Measurements from ENCODE around the gene ZNF467. TPM values are rescaled to one million over a fixed set of nuclear protein-coding genes. Genes with fewer than 3 reads are reported as not detected.

ZNF467 gene
- total RNA-seq, 1 donor from 2014 or later, result 0.20 TPM

DNA sequence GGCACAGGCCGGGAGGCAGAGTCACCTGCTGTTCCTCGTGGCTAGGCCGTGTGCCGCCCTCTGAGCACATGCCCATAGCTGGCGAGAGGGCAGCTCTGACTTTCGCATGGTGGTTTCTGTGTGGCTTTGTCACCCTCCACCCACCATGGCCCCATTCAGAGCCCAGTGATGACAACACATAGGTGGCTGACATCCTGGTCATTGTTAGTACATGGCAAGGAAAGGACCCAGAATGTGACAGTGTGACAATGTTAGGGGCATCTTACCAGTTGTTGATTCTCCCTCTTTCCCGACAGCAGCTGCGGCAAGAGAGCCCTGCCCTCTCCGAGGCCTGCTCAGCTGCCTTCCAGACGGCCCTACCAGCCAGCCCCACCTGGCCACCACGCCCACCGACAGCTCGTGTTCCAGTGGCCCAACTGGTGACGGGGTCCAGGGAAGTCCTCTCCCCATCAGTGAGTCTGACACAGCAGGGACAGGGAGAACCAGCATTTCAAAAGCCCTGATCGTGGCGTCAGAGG, 52.2 kb downstream of the ZNF467 start:
- Mint-ChIP-seq H3K27ac (no peak overlapping the region), H3K27me3 (no peaks in the 10 kb centered on the region), H3K4me3 (no peak overlapping the region), H3K4me1 (peaks cover 6% of the 10 kb centered on the region), H3K9me3 (no peaks in the 10 kb centered on the region), H3K36me3 (ENCODE audit: low read depth) (peaks cover 50% of the 10 kb centered on the region)
- POLR2A ChIA-PET, result no interaction called here
- DNase-seq (no peak), ATAC-seq (ENCODE audit: low read depth) (no peak)
- TF ChIP-seq, protein P1, sequence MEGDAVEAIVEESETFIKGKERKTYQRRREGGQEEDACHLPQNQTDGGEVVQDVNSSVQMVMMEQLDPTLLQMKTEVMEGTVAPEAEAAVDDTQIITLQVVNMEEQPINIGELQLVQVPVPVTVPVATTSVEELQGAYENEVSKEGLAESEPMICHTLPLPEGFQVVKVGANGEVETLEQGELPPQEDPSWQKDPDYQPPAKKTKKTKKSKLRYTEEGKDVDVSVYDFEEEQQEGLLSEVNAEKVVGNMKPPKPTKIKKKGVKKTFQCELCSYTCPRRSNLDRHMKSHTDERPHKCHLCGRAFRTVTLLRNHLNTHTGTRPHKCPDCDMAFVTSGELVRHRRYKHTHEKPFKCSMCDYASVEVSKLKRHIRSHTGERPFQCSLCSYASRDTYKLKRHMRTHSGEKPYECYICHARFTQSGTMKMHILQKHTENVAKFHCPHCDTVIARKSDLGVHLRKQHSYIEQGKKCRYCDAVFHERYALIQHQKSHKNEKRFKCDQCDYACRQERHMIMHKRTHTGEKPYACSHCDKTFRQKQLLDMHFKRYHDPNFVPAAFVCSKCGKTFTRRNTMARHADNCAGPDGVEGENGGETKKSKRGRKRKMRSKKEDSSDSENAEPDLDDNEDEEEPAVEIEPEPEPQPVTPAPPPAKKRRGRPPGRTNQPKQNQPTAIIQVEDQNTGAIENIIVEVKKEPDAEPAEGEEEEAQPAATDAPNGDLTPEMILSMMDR (IDR thresholded peaks at IDR 0.05), result no peak
- intact Hi-C loops (cut with micrococcal nuclease), result no loop called here
- CTCF ChIA-PET, result no interaction called here

DNA sequence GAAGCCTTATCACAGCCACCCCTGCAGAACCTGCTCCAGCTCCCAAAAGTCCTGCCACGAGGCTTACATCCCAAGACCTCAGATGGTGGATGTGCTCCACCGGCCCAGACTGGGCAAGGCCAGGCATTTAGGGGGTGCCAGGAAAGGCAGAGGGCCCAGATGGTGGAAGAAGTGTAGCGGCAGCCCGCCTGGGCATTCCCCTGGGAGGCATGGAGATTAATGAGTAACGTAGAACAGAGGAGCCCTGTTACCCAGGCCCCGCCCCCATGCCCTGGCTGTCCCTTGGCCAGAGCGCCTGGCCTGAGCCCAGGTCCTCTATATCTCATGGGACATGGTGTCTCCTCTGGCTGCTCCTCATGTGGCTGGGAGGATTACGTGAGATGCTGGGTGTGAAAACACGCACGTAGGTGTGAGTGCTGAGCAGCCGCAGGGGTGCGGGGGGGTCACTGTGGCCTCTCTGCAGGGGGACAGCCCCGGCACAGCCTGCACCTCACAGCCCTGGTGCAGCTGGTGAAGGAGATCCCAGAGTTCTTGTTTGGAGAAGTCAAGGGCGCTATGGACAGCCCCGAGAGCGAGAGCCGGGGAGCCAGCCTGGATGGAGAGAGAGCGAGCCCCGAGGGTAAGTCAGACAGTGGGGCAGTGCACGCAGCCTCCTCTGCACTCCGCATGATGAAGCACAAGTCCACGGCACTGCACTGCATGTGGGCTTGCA, 52.9 kb downstream of the ZNF467 start:
- Mint-ChIP-seq H3K9me3 (no peaks in the 10 kb centered on the region), H3K27ac (no peak overlapping the region), H3K4me1 (peaks cover 12% of the 10 kb centered on the region), H3K36me3 (ENCODE audit: low read depth) (peaks cover 46% of the 10 kb centered on the region), H3K27me3 (no peaks in the 10 kb centered on the region), H3K4me3 (no peak overlapping the region)
- ATAC-seq (ENCODE audit: low read depth) (no peak), DNase-seq (no peak)
- TF ChIP-seq, protein P1 (IDR thresholded peaks at IDR 0.05), result no peak
- intact Hi-C loops (cut with micrococcal nuclease), result no loop called here
- ChIA-PET CTCF (no interaction called here), POLR2A (no interaction called here)

DNA sequence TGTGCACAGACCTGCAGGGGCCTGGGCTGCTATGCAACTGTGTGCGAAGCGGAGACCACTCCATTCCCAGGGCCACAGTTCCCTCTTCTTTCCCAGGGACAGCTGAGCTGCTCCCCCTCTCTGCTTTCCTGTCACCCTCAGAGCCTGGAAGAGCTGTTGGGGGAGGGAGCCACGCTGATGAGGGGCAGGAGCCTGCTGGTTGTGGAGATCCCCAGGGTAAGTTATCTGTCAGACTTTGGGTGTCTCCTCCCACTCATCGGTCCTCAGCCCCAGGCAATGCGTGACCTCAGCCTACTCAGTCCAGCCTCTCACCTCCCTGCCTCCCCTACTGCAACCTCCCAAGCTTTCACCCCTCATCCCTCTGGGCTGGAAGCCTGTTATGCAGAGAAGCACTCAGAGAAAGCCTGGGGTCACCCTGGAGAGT, 53.5 kb downstream of the ZNF467 start:
- Mint-ChIP-seq H3K27ac (no peak overlapping the region), H3K27me3 (no peaks in the 10 kb centered on the region), H3K4me3 (no peak overlapping the region), H3K4me1 (peaks cover 17% of the 10 kb centered on the region), H3K36me3 (ENCODE audit: low read depth) (peaks cover 41% of the 10 kb centered on the region), H3K9me3 (no peaks in the 10 kb centered on the region)
- no peak for DNase-seq
- intact Hi-C loops (cut with micrococcal nuclease), result loop anchor here (10.0 kb wide), 4 partner anchors 595 to 1625 kb away; partner anchors contain the start of genes ABCF2, KCNH2, NUB1 and ZNF425
- CTCF ChIA-PET, result no interaction called here
- TF ChIP-seq, protein P1 (IDR thresholded peaks at IDR 0.05), result no peak
- POLR2A ChIA-PET, result no interaction called here
- ATAC-seq (ENCODE audit: low read depth), result no peak

- POLR2A ChIA-PET, result no interaction called here
Observed at GRCh38 chr7:149719050-149719899, 54.1 kb downstream of the ZNF467 start.

More at GRCh38 chr7:149719050-149719899, 54.1 kb downstream of the ZNF467 start:
- Mint-ChIP-seq H3K4me3 (no peak overlapping the region), H3K27ac (no peak overlapping the region), H3K9me3 (no peaks in the 10 kb centered on the region), H3K36me3 (ENCODE audit: low read depth) (peaks cover 39% of the 10 kb centered on the region), H3K4me1 (peaks cover 17% of the 10 kb centered on the region), H3K27me3 (no peaks in the 10 kb centered on the region)
- TF ChIP-seq, protein P1 (IDR thresholded peaks at IDR 0.05), result no peak
- CTCF ChIA-PET, result interaction anchor here (0.7 to 1.2 kb wide), 2 partner anchors 94 to 879 kb away, joined by 3 read pairs; no protein-coding TSS in a partner anchor
- DNase-seq, result no peak
- intact Hi-C loops (cut with micrococcal nuclease), result loop anchor here (10.0 kb wide), 4 partner anchors 594 to 1626 kb away; partner anchors contain the start of genes ABCF2, KCNH2, NUB1 and ZNF425
- ATAC-seq (ENCODE audit: low read depth), result no peak
